Esophagus muscularis mucosa (tissue), 4 donors: ENCODE data around the gene PSMD14. TPM values are rescaled to one million over a fixed set of nuclear protein-coding genes. Genes with fewer than 3 reads are reported as not detected.

Source experiments
- DNase-seq: peaks from one replicate; pipeline ENCODE4 v3.0.0-alpha.2; 2017; ENCODE audit errors: extremely low spot score
- H3K27ac ChIP-seq, 4 donors: fragments of 200-600 bp; sonication (generic); replicated peaks in 1 of 4; 1 replicate in 3 of 4; 2 replicates in 1 of 4; pipeline ENCODE4 v1.5.1; 2016 to 2019; ENCODE audit warnings: mild to moderate bottlenecking in 1 of 4
- H3K27me3 ChIP-seq, 4 donors: fragments of 200-600 bp; sonication (generic); one replicate each; pipeline versions ENCODE4 v1.5.1 to v1.6.0; 2016 to 2019
- H3K36me3 ChIP-seq, 4 donors: fragments of 200-600 bp; sonication (generic); one replicate each; pipeline ENCODE4 v1.5.1; 2016 to 2019
- H3K4me1 ChIP-seq, 4 donors: fragments of 200-600 bp; sonication (generic); one replicate each; pipeline ENCODE4 v1.5.1; 2016 to 2019
- H3K4me3 ChIP-seq, 4 donors: fragments of 200-600 bp; sonication (generic); 1 replicate in 2 of 4; 2 replicates in 2 of 4; pipeline ENCODE4 v1.5.1; 2016 to 2019; ENCODE audit warnings: mild to moderate bottlenecking in 4 of 4, moderate library complexity in 1 of 4
- H3K9me3 ChIP-seq, 4 donors: fragments of 200-600 bp; sonication (generic); 1 replicate in 3 of 4; 2 replicates in 1 of 4; pipeline ENCODE4 v1.5.1; 2016 to 2019
- EP300 ChIP-seq: sonication (generic); formaldehyde crosslinking; IDR thresholded peaks from one replicate; pipeline ENCODE4 v1.6.1; 2017; ENCODE audit warnings: antibody characterized with exemption
- POLR2A ChIP-seq: fragments of 450-650 bp; IDR thresholded peaks from one replicate; pipeline ENCODE4 v1.6.1; 2017; ENCODE audit warnings: antibody characterized with exemption, moderate library complexity, mild to moderate bottlenecking, low read depth
- POLR2AphosphoS5 ChIP-seq, 2 donors: sonication (generic); formaldehyde crosslinking; IDR thresholded peaks; one replicate each; pipeline ENCODE4 v1.6.1; 2017; ENCODE audit warnings: antibody characterized with exemption in 2 of 2
- WGBS: methylation state at CpG from one replicate; pipeline ENCODE4 v1.1.5; 2018; 5-methylcytosine and 5-hydroxymethylcytosine counted together
- intact Hi-C: fragments of 100-400 bp; cut with DNase I; formaldehyde crosslinking; loops from one replicate; pipeline ENCODE4 v1.15.1; 2023
- total RNA-seq, 4 donors: library from RNA; depleted of rRNA; stranded (reverse); fragments of >200 nt; gene quantifications; one replicate each; pipeline versions ENCODE4 v1.1.0 to v1.2.1, GENCODE V29; 2016
- TF ChIP-seq, protein P1 (sequence below), 3 experiments: fragments of 200-600 bp in 2 of 3; fragments of 450-650 bp in 1 of 3; sonication (generic) in 2 of 3; IDR thresholded peaks; one replicate each; pipeline ENCODE4 v1.5.1; 2017 to 2019; ENCODE audit warnings: antibody characterized with exemption in 3 of 3, mild to moderate bottlenecking in 2 of 3, moderate library complexity in 1 of 3

Gene PSMD14
- total RNA-seq, 4 donors from 2014 or later = 26.1 to 46.2 (median 35.7) TPM

DNA sequence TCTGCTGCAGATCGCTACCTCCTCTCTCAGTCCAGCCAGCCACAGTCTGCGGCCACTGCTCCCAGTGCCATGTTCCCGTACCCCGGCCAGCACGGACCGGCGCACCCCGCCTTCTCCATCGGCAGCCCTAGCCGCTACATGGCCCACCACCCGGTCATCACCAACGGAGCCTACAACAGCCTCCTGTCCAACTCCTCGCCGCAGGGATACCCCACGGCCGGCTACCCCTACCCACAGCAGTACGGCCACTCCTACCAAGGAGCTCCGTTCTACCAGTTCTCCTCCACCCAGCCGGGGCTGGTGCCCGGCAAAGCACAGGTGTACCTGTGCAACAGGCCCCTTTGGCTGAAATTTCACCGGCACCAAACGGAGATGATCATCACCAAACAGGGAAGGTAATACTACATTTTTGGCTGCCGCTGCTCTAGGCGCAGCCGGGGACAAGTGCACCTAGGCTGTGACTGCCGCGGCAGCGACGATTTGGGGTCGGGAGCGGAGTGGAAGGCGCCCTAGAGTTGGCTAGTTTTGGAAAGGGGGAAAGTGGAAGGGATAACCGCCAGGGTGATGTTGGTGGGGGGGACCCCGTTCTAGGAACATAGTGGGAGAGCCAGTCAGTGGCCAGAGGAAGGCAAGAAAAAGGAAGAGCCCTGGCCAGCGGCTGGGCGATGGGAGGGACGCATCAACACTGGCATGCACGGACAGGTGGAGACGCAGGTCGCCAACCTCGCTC is 108.6 kb downstream of the PSMD14 start:
- peaks cover 5 to 81% (median 70%) of the 10 kb centered on the region in 4 donors for H3K27me3 ChIP-seq
- H3K4me1 ChIP-seq = peaks cover 40 to 56% (median 49%) of the 10 kb centered on the region in 4 donors
- no peaks in the 10 kb centered on the region for H3K36me3 ChIP-seq
- TF ChIP-seq EP300 (no peak), POLR2AphosphoS5 (IDR thresholded peaks at IDR 0.05) (no peak), POLR2A (no peak)
- TF ChIP-seq, protein P1, sequence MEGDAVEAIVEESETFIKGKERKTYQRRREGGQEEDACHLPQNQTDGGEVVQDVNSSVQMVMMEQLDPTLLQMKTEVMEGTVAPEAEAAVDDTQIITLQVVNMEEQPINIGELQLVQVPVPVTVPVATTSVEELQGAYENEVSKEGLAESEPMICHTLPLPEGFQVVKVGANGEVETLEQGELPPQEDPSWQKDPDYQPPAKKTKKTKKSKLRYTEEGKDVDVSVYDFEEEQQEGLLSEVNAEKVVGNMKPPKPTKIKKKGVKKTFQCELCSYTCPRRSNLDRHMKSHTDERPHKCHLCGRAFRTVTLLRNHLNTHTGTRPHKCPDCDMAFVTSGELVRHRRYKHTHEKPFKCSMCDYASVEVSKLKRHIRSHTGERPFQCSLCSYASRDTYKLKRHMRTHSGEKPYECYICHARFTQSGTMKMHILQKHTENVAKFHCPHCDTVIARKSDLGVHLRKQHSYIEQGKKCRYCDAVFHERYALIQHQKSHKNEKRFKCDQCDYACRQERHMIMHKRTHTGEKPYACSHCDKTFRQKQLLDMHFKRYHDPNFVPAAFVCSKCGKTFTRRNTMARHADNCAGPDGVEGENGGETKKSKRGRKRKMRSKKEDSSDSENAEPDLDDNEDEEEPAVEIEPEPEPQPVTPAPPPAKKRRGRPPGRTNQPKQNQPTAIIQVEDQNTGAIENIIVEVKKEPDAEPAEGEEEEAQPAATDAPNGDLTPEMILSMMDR (IDR thresholded peaks at IDR 0.05) = no peak
- WGBS = 11% methylated on average over 38 of the region's 41 CpGs
- no peak for DNase-seq
- intact Hi-C loops = no loop called here
- peak overlapping the region in 2 of 4 donors; percentile 9 to 11 for H3K4me3 ChIP-seq
- no peaks in the 10 kb centered on the region for H3K9me3 ChIP-seq
- no peak overlapping the region for H3K27ac ChIP-seq

GRCh38 chr2:161417438-161418274 is 109.4 kb downstream of the PSMD14 start:
- peaks cover 40 to 56% (median 49%) of the 10 kb centered on the region in 4 donors for H3K4me1 ChIP-seq
- H3K9me3 ChIP-seq = no peaks in the 10 kb centered on the region
- peaks cover 5 to 89% (median 77%) of the 10 kb centered on the region in 4 donors for H3K27me3 ChIP-seq
- DNase-seq = no peak
- H3K4me3 ChIP-seq = peak overlapping the region in 1 of 4 donors; percentile 11
- intact Hi-C loops = no loop called here
- H3K27ac ChIP-seq = no peak overlapping the region
- TF ChIP-seq POLR2AphosphoS5 (IDR thresholded peaks at IDR 0.05) (no peak), POLR2A (no peak), EP300 (no peak)
- TF ChIP-seq, protein P1 (IDR thresholded peaks at IDR 0.05) = no peak
- no peaks in the 10 kb centered on the region for H3K36me3 ChIP-seq
- 14% methylated on average over 21 of the region's 21 CpGs for WGBS

GRCh38 chr2:161418275-161418714 is 110.1 kb downstream of the PSMD14 start:
- H3K36me3 ChIP-seq = no peaks in the 10 kb centered on the region
- peaks cover 41 to 60% (median 52%) of the 10 kb centered on the region in 4 donors for H3K4me1 ChIP-seq
- peaks cover 5 to 96% (median 83%) of the 10 kb centered on the region in 4 donors for H3K27me3 ChIP-seq
- H3K27ac ChIP-seq = no peak overlapping the region
- intact Hi-C loops = no loop called here
- H3K4me3 ChIP-seq = peak overlapping the region in 2 of 4 donors; percentile 19 to 26
- no peak for DNase-seq
- no peaks in the 10 kb centered on the region for H3K9me3 ChIP-seq
- WGBS = 9% methylated on average over 13 of the region's 15 CpGs
- no peak for TF ChIP-seq POLR2A
- TF ChIP-seq, protein P1 (IDR thresholded peaks at IDR 0.05) = no peak

GRCh38 chr2:161418715-161419637 is 110.8 kb downstream of the PSMD14 start:
- no peak for DNase-seq
- no peaks in the 10 kb centered on the region for H3K9me3 ChIP-seq
- H3K27me3 ChIP-seq = peaks cover 5 to 100% (median 90%) of the 10 kb centered on the region in 4 donors
- H3K4me1 ChIP-seq = peaks cover 45 to 64% (median 58%) of the 10 kb centered on the region in 4 donors
- intact Hi-C loops = no loop called here
- WGBS = 8% methylated on average over 35 of the region's 49 CpGs
- no peak overlapping the region for H3K27ac ChIP-seq
- TF ChIP-seq POLR2AphosphoS5 (IDR thresholded peaks at IDR 0.05) (no peak), POLR2A (no peak), EP300 (no peak)
- TF ChIP-seq, protein P1 (IDR thresholded peaks at IDR 0.05) = no peak
- H3K4me3 ChIP-seq = peak overlapping the region in 3 of 4 donors; percentile 19 to 35 (median 26)
- H3K36me3 ChIP-seq = no peaks in the 10 kb centered on the region
